Measurements from ENCODE around the gene RASD1.

RASD1 gene

GRCh38 chr17:17496189-17497064, at the start of gene RASD1:
Gene RASD1 (minus strand): TSS chr17:17496395. CDS start chr17:17496181, 214 bp downstream.
- peak; percentile 86 for DNase-seq

- peak; percentile 50 for DNase-seq
Observed at GRCh38 chr17:17545984-17546383, 49.8 kb upstream of the RASD1 start.

- no peak for DNase-seq
Observed at GRCh38 chr17:17545031-17545820, 49.0 kb upstream of the RASD1 start.

GRCh38 chr17:17542906-17543635, 46.9 kb upstream of the RASD1 start:
- DNase-seq = no peak

- DNase-seq = no peak
Observed at GRCh38 chr17:17541640-17542001, 45.4 kb upstream of the RASD1 start.

GRCh38 chr17:17540935-17541639, 44.9 kb upstream of the RASD1 start:
- DNase-seq = no peak

GRCh38 chr17:17540278-17540906, 44.2 kb upstream of the RASD1 start:
- no peak for DNase-seq

- no peak for DNase-seq
Observed at GRCh38 chr17:17539591-17539990, 43.4 kb upstream of the RASD1 start.

- peak; percentile 96 for DNase-seq
Observed at GRCh38 chr17:17538417-17539391, 42.5 kb upstream of the RASD1 start.

- DNase-seq = peak; percentile 42
Observed at GRCh38 chr17:17537311-17538099, 41.3 kb upstream of the RASD1 start.

- DNase-seq = peak; percentile 21
Observed at GRCh38 chr17:17536702-17537101, 40.5 kb upstream of the RASD1 start.

GRCh38 chr17:17535957-17536356, 39.8 kb upstream of the RASD1 start:
- no peak for DNase-seq

- DNase-seq = peak; percentile 15
Observed at GRCh38 chr17:17533901-17534441, 37.8 kb upstream of the RASD1 start.

GRCh38 chr17:17532991-17533390, 36.8 kb upstream of the RASD1 start:
- no peak for DNase-seq

- no peak for DNase-seq
Observed at GRCh38 chr17:17531156-17531555, 35.0 kb upstream of the RASD1 start.

GRCh38 chr17:17528696-17529652, 32.8 kb upstream of the RASD1 start:
- DNase-seq = peak; percentile 29

- DNase-seq = no peak
Observed at GRCh38 chr17:17527956-17528500, 31.8 kb upstream of the RASD1 start.

GRCh38 chr17:17527534-17527933, 31.3 kb upstream of the RASD1 start:
- no peak for DNase-seq

All from NCI-H146 (cell line).